SK-N-SH treated with all-trans-retinoic acid at 6 μM for 48 hours (cell line): ENCODE results near the gene TFAP2A.

Experiments
- ATAC-seq: fragments of 200-7000 bp; cut with Tn5 transposase; 3 replicates; pipeline ENCODE4 v1.9.1; 2020; ENCODE audit warnings: mild to moderate bottlenecking, moderate library complexity
- ARNTL ChIP-seq: fragments of 450-650 bp; formaldehyde crosslinking; IDR thresholded peaks from 2 replicates; pipeline ENCODE4 v1.5.0; 2020; ENCODE audit warnings: low read depth, mild to moderate bottlenecking, moderate library complexity, borderline replicate concordance
- BACH2 ChIP-seq: fragments of 250-450 bp; sonication (Bioruptor Pico); IDR thresholded peaks from 2 replicates; pipeline ENCODE4 v1.9.0; 2021; ENCODE audit warnings: mild to moderate bottlenecking, borderline replicate concordance
- CREB5 ChIP-seq: fragments of 250-450 bp; sonication (Bioruptor Pico); IDR thresholded peaks from 2 replicates; pipeline ENCODE4 v1.5.1; 2020; ENCODE audit warnings: low read depth, mild to moderate bottlenecking, moderate library complexity
- CSDC2 ChIP-seq: fragments of 250-450 bp; sonication (Bioruptor Pico); IDR thresholded peaks from 2 replicates; pipeline ENCODE4 v1.5.0; 2020; ENCODE audit warnings: mild to moderate bottlenecking, moderate library complexity
- ESRRG ChIP-seq: fragments of 250-450 bp; sonication (Bioruptor Pico); IDR thresholded peaks from 2 replicates; pipeline ENCODE4 v1.6.1; 2021; ENCODE audit warnings: mild to moderate bottlenecking
- GLIS3 ChIP-seq: fragments of 250-450 bp; sonication (Bioruptor Pico); IDR thresholded peaks from 2 replicates; pipeline ENCODE4 v1.5.0; 2020; ENCODE audit warnings: mild to moderate bottlenecking, moderate library complexity
- ISL1 ChIP-seq: fragments of 250-450 bp; sonication (Bioruptor Pico); IDR thresholded peaks from 2 replicates; pipeline ENCODE4 v2.1.2; 2022; ENCODE audit warnings: mild to moderate bottlenecking, moderate library complexity
- OSR1 ChIP-seq: fragments of 250-450 bp; sonication (Bioruptor Pico); IDR thresholded peaks from 2 replicates; pipeline ENCODE4 v1.8.0; 2022; ENCODE audit warnings: moderate library complexity, mild to moderate bottlenecking, inconsistent platforms
- PATZ1 ChIP-seq: fragments of 250-450 bp; sonication (Bioruptor Pico); IDR thresholded peaks from 2 replicates; pipeline ENCODE4 v1.8.0; 2020; ENCODE audit warnings: mild to moderate bottlenecking, moderate library complexity, borderline replicate concordance
- POU6F1 ChIP-seq: fragments of 250-450 bp; sonication (Bioruptor Pico); IDR thresholded peaks from 2 replicates; pipeline ENCODE4 v1.8.0; 2021; ENCODE audit warnings: low read depth, mild to moderate bottlenecking, moderate library complexity, borderline replicate concordance
- PPARA ChIP-seq: fragments of 250-450 bp; sonication (Bioruptor Pico); IDR thresholded peaks from 2 replicates; pipeline ENCODE4 v1.5.0; 2020; ENCODE audit warnings: mild to moderate bottlenecking, borderline replicate concordance
- RARB ChIP-seq: fragments of 250-450 bp; sonication (Bioruptor Pico); IDR thresholded peaks from 2 replicates; pipeline ENCODE4 v1.8.0; 2021; ENCODE audit warnings: mild to moderate bottlenecking, moderate library complexity
- SNAI2 ChIP-seq: fragments of 250-450 bp; sonication (Bioruptor Pico); IDR thresholded peaks from 2 replicates; pipeline ENCODE4 v1.5.0; 2020; ENCODE audit warnings: mild to moderate bottlenecking, moderate library complexity
- TOX ChIP-seq: fragments of 250-450 bp; sonication (Bioruptor Pico); IDR thresholded peaks from 2 replicates; pipeline ENCODE4 v1.8.0; 2021; ENCODE audit warnings: mild to moderate bottlenecking, moderate library complexity, borderline replicate concordance
- ZC3H10 ChIP-seq: fragments of 250-450 bp; sonication (Bioruptor Pico); IDR thresholded peaks from 2 replicates; pipeline ENCODE4 v1.5.1; 2021; ENCODE audit warnings: mild to moderate bottlenecking, moderate library complexity
- ZFP3 ChIP-seq: fragments of 250-450 bp; sonication (Bioruptor Pico); IDR thresholded peaks from 2 replicates; pipeline ENCODE4 v1.5.0; 2020; ENCODE audit warnings: mild to moderate bottlenecking, moderate library complexity
- ZFP30 ChIP-seq: fragments of 450-650 bp; formaldehyde crosslinking; IDR thresholded peaks from 2 replicates; pipeline ENCODE4 v1.5.0; 2022; ENCODE audit warnings: mild to moderate bottlenecking, moderate library complexity
- ZNF565 ChIP-seq: fragments of 450-650 bp; formaldehyde crosslinking; conservative IDR thresholded peaks from 2 replicates; pipeline ENCODE4 v1.5.0; 2020; ENCODE audit warnings: low read depth, mild to moderate bottlenecking, moderate library complexity
- ZNF70 ChIP-seq: fragments of 450-650 bp; formaldehyde crosslinking; IDR thresholded peaks from 2 replicates; pipeline ENCODE4 v1.5.0; 2020; ENCODE audit warnings: mild to moderate bottlenecking, moderate library complexity
- ZNF8 ChIP-seq: fragments of 450-650 bp; formaldehyde crosslinking; IDR thresholded peaks from 2 replicates; pipeline ENCODE4 v1.5.0; 2020; ENCODE audit warnings: mild to moderate bottlenecking, moderate library complexity

Gene TFAP2A

DNA sequence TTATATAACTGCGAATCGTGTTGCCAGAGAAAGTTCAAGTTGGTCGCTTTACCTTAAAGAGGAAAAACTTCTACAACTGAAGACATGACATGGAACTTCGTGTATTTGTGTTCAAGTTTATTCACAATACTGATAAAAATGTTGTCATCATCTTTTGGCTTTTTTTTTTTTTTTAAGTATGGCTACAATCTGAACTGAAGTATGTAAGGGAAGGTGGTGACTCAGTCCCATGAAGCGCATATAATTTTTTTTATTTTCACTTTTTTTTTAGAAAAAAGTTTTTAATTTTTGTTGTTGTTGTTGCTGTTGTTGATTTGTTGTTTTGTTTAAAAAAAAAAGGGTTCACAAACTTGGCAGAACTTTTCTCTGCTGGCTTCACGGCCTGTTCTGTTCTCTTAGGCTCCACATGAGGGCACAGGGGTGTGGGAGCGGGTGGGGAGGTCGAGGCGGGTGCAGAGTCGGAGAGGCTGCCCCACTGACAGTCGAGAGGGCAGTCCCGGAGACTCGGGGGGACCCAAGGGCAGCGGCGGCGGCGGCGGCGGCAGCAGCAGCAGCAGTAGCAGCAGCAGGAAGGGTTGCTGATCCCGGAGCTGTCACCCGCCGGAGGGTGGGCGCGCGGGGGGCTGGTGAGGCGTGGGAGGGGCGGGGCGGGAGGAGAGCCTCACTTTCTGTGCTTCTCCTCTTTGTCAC, 17.0 kb downstream of the TFAP2A start:
- TF ChIP-seq SNAI2: no peak
- TF ChIP-seq ZFP3 (CRISPR knock-in tag): no peak
- no peak for TF ChIP-seq GLIS3 (CRISPR knock-in tag)
- TF ChIP-seq ARNTL: no peak
- no peak for TF ChIP-seq BACH2
- no peak for TF ChIP-seq PPARA (CRISPR knock-in tag)
- TF ChIP-seq ZNF70 (CRISPR knock-in tag): no peak
- TF ChIP-seq CSDC2 (CRISPR knock-in tag): no peak
- no peak for ATAC-seq

GRCh38 chr6:10396785-10397184, 18.1 kb downstream of the TFAP2A start:
- TF ChIP-seq ISL1 (CRISPR knock-in tag) (no peak), PPARA (CRISPR knock-in tag) (no peak), POU6F1 (CRISPR knock-in tag) (no peak), SNAI2 (no peak), PATZ1 (CRISPR knock-in tag) (no peak), BACH2 (no peak)
- TF ChIP-seq, all 23 proteins: peak for 0
- ATAC-seq: no peak

- TF ChIP-seq ISL1 (CRISPR knock-in tag) (no peak), PPARA (CRISPR knock-in tag) (no peak)
- no peak for ATAC-seq
These were observed 18.9 kb downstream of the TFAP2A start for GRCh38 chr6:10395704-10396546.

DNA sequence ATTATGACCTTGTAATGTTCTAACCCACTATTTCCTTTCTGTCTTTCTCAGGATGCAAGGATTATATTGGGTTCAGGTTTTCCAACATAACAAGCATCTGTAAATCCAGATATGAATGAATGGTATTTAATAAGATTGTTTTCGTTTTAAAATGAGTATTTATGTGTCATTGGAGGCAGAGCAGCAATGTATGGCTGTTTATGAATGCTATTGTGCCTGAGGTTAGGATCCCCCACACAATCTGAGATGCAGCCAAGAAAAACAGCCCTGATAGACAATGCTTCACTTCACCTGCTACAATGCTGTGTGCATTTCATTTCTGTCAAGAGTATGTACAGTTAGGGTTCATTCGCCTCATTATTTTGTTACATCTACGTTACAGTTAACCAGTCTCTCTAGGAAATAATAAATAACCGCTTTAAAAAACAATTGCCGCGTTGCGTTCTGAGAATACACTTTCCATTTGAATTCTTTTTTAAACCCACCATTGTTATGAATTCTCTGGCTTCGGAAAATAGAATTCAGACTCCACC, 19.6 kb downstream of the TFAP2A start:
- TF ChIP-seq ISL1 (CRISPR knock-in tag): no peak
- no peak for TF ChIP-seq OSR1 (CRISPR knock-in tag)
- TF ChIP-seq PPARA (CRISPR knock-in tag): no peak
- no peak for TF ChIP-seq GLIS3 (CRISPR knock-in tag)
- TF ChIP-seq ARNTL: no peak
- TF ChIP-seq ZFP30 (CRISPR knock-in tag): no peak
- no peak for TF ChIP-seq ZNF70 (CRISPR knock-in tag)
- no peak for TF ChIP-seq ZNF8 (CRISPR knock-in tag)
- TF ChIP-seq, all 23 proteins: peak for 0
- no peak for ATAC-seq

DNA sequence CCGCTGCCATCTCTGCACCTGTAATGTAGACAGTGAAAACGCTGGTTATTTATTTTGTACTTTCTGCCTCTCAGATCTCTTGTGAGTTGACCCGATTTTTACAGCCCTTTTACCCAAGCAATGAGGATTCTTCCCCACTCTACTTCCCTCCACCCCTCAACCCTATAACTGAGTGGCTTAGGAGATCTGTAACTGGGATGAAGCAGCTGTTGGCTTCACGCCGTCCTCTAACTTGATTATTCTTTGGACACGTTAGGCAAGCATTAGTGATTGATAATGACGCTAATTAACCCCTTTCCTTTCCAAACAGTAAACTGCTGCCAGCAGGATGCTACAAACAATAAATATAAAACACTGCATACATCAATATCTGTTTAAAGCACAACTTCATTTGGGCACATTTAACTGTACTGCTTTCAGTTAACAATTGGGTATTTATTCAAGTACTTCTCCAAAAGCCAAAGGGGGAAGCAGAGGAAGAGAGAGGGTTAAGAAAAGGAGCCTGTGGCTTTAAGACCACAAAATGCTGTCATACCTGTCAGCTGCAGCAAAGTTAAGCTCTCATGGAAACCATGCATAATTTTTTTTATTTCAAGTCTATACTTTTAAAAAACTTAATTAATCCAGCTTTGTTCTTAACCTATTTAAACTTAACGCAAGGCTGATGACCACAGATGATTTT, 21.2 kb downstream of the TFAP2A start:
- ATAC-seq: no peak
- TF ChIP-seq ZNF565 (CRISPR knock-in tag): no peak
- TF ChIP-seq ZFP3 (CRISPR knock-in tag): no peak
- no peak for TF ChIP-seq ESRRG (CRISPR knock-in tag)

DNA sequence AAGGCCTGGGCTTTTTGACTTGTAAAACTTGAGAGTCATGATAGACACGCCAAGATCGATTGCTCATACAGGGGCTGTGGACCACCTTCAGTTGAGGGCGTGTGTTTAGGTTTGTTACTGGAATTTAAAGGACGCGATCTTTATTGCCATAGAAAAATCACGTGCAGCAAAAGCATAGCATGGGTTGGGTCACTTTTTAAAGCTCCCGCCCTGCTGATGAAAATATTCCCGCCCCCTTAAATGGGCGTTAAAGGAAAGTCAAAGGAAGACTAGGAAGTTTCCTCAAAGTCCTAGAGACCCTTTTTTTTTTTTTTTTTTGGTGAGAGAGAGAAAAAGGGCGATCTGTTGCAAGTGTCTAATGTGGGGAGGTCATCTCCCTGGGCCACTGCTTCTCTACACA, 23.1 kb downstream of the TFAP2A start:
- TF ChIP-seq GLIS3 (CRISPR knock-in tag) (no peak), ZFP3 (CRISPR knock-in tag) (no peak), ZNF8 (CRISPR knock-in tag) (no peak), ZNF70 (CRISPR knock-in tag) (no peak), BACH2 (no peak), ZNF565 (CRISPR knock-in tag) (no peak), ZC3H10 (CRISPR knock-in tag) (no peak), CSDC2 (CRISPR knock-in tag) (no peak), PPARA (CRISPR knock-in tag) (no peak), ESRRG (CRISPR knock-in tag) (no peak), RARB (no peak), ISL1 (CRISPR knock-in tag) (no peak), TOX (CRISPR knock-in tag) (no peak), PATZ1 (CRISPR knock-in tag) (no peak), CREB5 (no peak)
- ATAC-seq: no peak
